NT2/D1 (cell line): ENCODE results near the gene TBC1D9.

ENCODE experiments used
- DNase-seq: peaks from one replicate; pipeline ENCODE4 v3.0.0-alpha.2; 2011; ENCODE audit warnings: low read depth, low spot score
- H3K27me3 ChIP-seq: 2 replicates; pipeline ENCODE4 v1.6.0; 2011; ENCODE audit warnings: mild to moderate bottlenecking; ENCODE audit not compliant: insufficient read length, insufficient read depth
- H3K36me3 ChIP-seq: 2 replicates; pipeline ENCODE4 v1.6.1; 2011; ENCODE audit warnings: mild to moderate bottlenecking, low read length, mixed read lengths; ENCODE audit not compliant: insufficient read depth, insufficient read length
- H3K4me1 ChIP-seq: 2 replicates; pipeline ENCODE4 v1.5.1; 2011; ENCODE audit not compliant: insufficient read depth, insufficient read length
- H3K4me3 ChIP-seq: 2 replicates; pipeline ENCODE4 v1.5.1; 2011; ENCODE audit warnings: low read depth; ENCODE audit not compliant: insufficient read length
- H3K9ac ChIP-seq: 2 replicates; pipeline ENCODE4 v1.6.0; 2011; ENCODE audit warnings: low read depth; ENCODE audit not compliant: insufficient read length
- H3K9me3 ChIP-seq: 2 replicates; pipeline ENCODE4 v1.5.1; 2011; ENCODE audit warnings: mild to moderate bottlenecking, low read length; ENCODE audit not compliant: insufficient read depth
- SUZ12 ChIP-seq: IDR thresholded peaks from 2 replicates; pipeline ENCODE4 v1.6.1; 2011; ENCODE audit not compliant: insufficient read length, insufficient read depth; ENCODE audit errors: extremely low read depth
- YY1 ChIP-seq: IDR thresholded peaks from 2 replicates; pipeline ENCODE4 v1.6.1; 2011; ENCODE audit not compliant: insufficient read length, insufficient read depth
- ZNF274 ChIP-seq: IDR thresholded peaks from 2 replicates; pipeline ENCODE4 v1.6.1; 2011; ENCODE audit warnings: mild to moderate bottlenecking, low read depth, low read length

TBC1D9 gene

DNA sequence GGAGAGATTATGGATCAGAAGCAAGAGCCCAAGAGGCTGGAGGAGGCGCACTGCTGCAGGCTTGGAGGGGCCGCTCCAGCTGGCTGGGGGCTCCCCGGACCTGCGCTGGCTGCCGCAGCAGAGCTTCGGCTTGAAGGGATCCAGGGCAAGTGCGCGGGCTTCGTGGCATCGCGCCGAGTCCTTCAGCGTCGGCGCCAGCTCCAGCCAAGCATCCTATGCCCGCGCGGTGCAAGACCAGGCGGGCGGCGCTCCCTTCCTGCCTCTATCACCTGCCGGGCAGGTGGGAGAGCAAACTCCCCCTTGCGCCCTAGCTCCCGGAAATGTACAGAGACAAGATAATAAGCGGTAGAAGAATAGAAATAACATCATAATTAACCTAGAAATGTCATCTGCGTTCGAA is 176.9 kb downstream of the TBC1D9 start:
- no peak for DNase-seq
- H3K27me3 ChIP-seq: no peaks in the 10 kb centered on the region
- no peak overlapping the region for H3K4me3 ChIP-seq
- no peak overlapping the region for H3K9ac ChIP-seq
- H3K36me3 ChIP-seq: no peaks in the 10 kb centered on the region
- no peak for TF ChIP-seq SUZ12
- TF ChIP-seq ZNF274: no peak
- TF ChIP-seq YY1: no peak
- H3K9me3 ChIP-seq: no peaks in the 10 kb centered on the region
- H3K4me1 ChIP-seq: no peaks in the 10 kb centered on the region

DNA sequence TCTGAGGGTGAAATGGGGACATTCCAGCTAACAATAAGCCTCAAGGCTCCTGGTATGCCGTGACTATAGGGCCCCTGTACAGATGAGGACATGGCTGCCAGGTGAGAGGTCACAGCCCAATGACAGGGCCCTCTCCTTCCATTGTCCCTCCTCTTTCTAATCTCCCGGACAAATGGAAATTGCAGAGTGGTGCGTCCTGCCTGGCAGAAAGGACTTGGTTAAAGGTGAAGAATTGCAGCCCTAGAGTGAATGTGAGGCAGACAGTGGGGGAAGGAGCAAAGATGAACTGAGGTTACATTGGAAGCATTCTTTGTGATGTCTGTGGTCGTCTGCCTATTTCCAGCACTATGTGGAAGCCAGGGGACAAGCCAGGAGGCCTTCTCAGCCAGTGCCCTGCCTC is 180.7 kb downstream of the TBC1D9 start:
- H3K9ac ChIP-seq: no peak overlapping the region
- H3K4me1 ChIP-seq: no peaks in the 10 kb centered on the region
- peaks cover 10% of the 10 kb centered on the region for H3K27me3 ChIP-seq
- H3K9me3 ChIP-seq: peaks cover 22% of the 10 kb centered on the region
- H3K36me3 ChIP-seq: no peaks in the 10 kb centered on the region
- TF ChIP-seq ZNF274: no peak
- no peak for TF ChIP-seq YY1
- TF ChIP-seq SUZ12: no peak
- DNase-seq: no peak
- no peak overlapping the region for H3K4me3 ChIP-seq

DNA sequence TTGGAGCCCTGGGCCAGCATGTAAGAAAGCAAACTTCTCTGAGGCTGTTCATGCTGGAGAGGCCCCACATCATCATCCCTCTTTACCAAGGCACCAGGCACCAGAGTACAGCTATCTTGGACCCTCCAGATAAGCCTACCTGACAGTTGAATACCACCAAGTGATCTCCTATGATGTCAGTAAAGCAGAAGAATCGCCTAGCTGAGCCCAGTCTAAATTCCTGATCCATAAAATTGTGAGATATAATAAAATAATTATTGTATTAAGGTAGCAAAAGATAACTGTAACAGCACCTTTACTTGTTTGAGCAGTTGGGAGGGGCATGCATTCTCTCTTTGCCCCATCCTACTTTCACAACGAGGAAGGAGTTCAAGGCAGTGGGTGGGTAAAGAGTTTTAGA is 184.6 kb downstream of the TBC1D9 start:
- no peak for DNase-seq
- peaks cover 49% of the 10 kb centered on the region for H3K27me3 ChIP-seq
- H3K4me3 ChIP-seq: no peak overlapping the region
- H3K9me3 ChIP-seq: peaks cover 24% of the 10 kb centered on the region
- TF ChIP-seq YY1: no peak
- no peak for TF ChIP-seq SUZ12
- TF ChIP-seq ZNF274: no peak
- H3K36me3 ChIP-seq: no peaks in the 10 kb centered on the region
- H3K9ac ChIP-seq: no peak overlapping the region
- H3K4me1 ChIP-seq: no peaks in the 10 kb centered on the region
